ENCODE measurements around the gene ZFP91.

ZFP91 gene

GRCh38 chr11:58586998-58587397 is 8.1 kb downstream of the ZFP91 start:
- DNase-seq (ENCODE audit: low read depth, low spot score), result no peak

GRCh38 chr11:58591659-58592058 is 12.8 kb downstream of the ZFP91 start:
- DNase-seq (ENCODE audit: low read depth, low spot score), result no peak

GRCh38 chr11:58592760-58593472 is 14.1 kb downstream of the ZFP91 start:
- DNase-seq (ENCODE audit: low read depth, low spot score), result no peak

GRCh38 chr11:58594826-58595225 is 16.0 kb downstream of the ZFP91 start:
- no peak for DNase-seq (ENCODE audit: low read depth, low spot score)

GRCh38 chr11:58596621-58597020 is 17.8 kb downstream of the ZFP91 start:
- no peak for DNase-seq (ENCODE audit: low read depth, low spot score)

GRCh38 chr11:58597486-58598144 is 18.8 kb downstream of the ZFP91 start:
- no peak for DNase-seq (ENCODE audit: low read depth, low spot score)

GRCh38 chr11:58600510-58600909 is 21.6 kb downstream of the ZFP91 start:
- DNase-seq (ENCODE audit: low read depth, low spot score), result no peak

- DNase-seq (ENCODE audit: low read depth, low spot score), result no peak
Observed at GRCh38 chr11:58606930-58607714, 28.3 kb downstream of the ZFP91 start.

GRCh38 chr11:58608331-58608730 is 29.5 kb downstream of the ZFP91 start:
- no peak for DNase-seq (ENCODE audit: low read depth, low spot score)

GRCh38 chr11:58609723-58610122 is 30.9 kb downstream of the ZFP91 start:
- DNase-seq (ENCODE audit: low read depth, low spot score), result no peak

GRCh38 chr11:58613228-58613627 is 34.4 kb downstream of the ZFP91 start:
- DNase-seq (ENCODE audit: low read depth, low spot score), result no peak

- no peak for DNase-seq (ENCODE audit: low read depth, low spot score)
Observed at GRCh38 chr11:58615559-58615958, 36.7 kb downstream of the ZFP91 start.

- no peak for DNase-seq (ENCODE audit: low read depth, low spot score)
Observed at GRCh38 chr11:58616594-58616993, 37.7 kb downstream of the ZFP91 start.

GRCh38 chr11:58617976-58618557 is 39.2 kb downstream of the ZFP91 start:
- DNase-seq (ENCODE audit: low read depth, low spot score), result no peak

- no peak for DNase-seq (ENCODE audit: low read depth, low spot score)
Observed at GRCh38 chr11:58621586-58622262, 42.9 kb downstream of the ZFP91 start.

- DNase-seq (ENCODE audit: low read depth, low spot score), result no peak
Observed at GRCh38 chr11:58622344-58622743, 43.5 kb downstream of the ZFP91 start, which contains the start of gene CNTF. Gene CNTF (plus strand): TSS chr11:58622665. CDS start chr11:58622753, 88 bp downstream.

GRCh38 chr11:58625086-58625485 is 46.2 kb downstream of the ZFP91 start:
- no peak for DNase-seq (ENCODE audit: low read depth, low spot score)

- DNase-seq (ENCODE audit: low read depth, low spot score), result no peak
Observed at GRCh38 chr11:58625826-58626460, 47.1 kb downstream of the ZFP91 start.

- DNase-seq (ENCODE audit: low read depth, low spot score), result no peak
Observed at GRCh38 chr11:58626934-58627483, 48.1 kb downstream of the ZFP91 start.

GRCh38 chr11:58628446-58628845 is 49.6 kb downstream of the ZFP91 start:
- no peak for DNase-seq (ENCODE audit: low read depth, low spot score)

- no peak for DNase-seq (ENCODE audit: low read depth, low spot score)
Observed at GRCh38 chr11:58629857-58630256, 51.0 kb downstream of the ZFP91 start.

Measured in brain pericyte (primary cell).